Prostate gland (tissue), 2 donors: Measurements from ENCODE around the gene KIF18A.

Experiments
- POLR2A ChIP-seq: fragments of 450-650 bp; IDR thresholded peaks from one replicate; pipeline ENCODE4 v1.6.1; 2016; ENCODE audit warnings: antibody characterized with exemption, mild to moderate bottlenecking
- POLR2AphosphoS5 ChIP-seq: sonication (generic); formaldehyde crosslinking; IDR thresholded peaks from one replicate; pipeline ENCODE4 v1.6.1; 2017; ENCODE audit warnings: antibody characterized with exemption
- TF ChIP-seq, protein P1 (sequence below), 4 experiments: fragments of 200-600 bp in 2 of 4; fragments of 450-650 bp in 2 of 4; sonication (generic) in 2 of 4; IDR thresholded peaks; 1 replicate in 3 of 4; 2 replicates in 1 of 4; pipeline ENCODE4 v1.5.1; 2016 to 2019; ENCODE audit warnings: antibody characterized with exemption in 4 of 4, mild to moderate bottlenecking in 2 of 4, moderate library complexity in 2 of 4

DNA sequence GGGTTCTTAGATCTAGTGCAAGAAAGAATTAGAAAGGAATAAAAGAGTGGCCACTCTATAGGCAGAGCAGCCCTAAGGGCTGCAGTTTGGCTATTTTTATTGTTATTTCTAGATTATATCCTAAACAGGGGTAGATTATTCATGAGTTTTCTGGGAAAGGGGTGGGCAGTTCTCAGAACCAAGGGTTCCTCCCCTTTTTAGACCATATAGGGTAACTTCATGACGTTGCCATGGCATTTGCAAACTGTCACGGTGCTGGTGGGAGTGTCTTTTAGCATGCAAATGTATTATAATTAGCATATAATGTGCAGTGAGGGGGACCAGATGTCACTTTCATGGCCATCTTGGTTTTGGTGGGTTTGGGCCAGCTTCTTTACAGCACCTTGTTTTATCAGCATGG, 44.8 kb upstream of the KIF18A start:
- TF ChIP-seq POLR2AphosphoS5 (no peak), POLR2A (no peak)
- TF ChIP-seq, protein P1, sequence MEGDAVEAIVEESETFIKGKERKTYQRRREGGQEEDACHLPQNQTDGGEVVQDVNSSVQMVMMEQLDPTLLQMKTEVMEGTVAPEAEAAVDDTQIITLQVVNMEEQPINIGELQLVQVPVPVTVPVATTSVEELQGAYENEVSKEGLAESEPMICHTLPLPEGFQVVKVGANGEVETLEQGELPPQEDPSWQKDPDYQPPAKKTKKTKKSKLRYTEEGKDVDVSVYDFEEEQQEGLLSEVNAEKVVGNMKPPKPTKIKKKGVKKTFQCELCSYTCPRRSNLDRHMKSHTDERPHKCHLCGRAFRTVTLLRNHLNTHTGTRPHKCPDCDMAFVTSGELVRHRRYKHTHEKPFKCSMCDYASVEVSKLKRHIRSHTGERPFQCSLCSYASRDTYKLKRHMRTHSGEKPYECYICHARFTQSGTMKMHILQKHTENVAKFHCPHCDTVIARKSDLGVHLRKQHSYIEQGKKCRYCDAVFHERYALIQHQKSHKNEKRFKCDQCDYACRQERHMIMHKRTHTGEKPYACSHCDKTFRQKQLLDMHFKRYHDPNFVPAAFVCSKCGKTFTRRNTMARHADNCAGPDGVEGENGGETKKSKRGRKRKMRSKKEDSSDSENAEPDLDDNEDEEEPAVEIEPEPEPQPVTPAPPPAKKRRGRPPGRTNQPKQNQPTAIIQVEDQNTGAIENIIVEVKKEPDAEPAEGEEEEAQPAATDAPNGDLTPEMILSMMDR (IDR thresholded peaks at IDR 0.05): no peak
